GM10248 (cell line): ENCODE data around the gene TLE6.

Experiments used
- CTCF ChIA-PET: fragments of 300-600 bp; sonication (Branson Sonifier 250); formaldehyde crosslinking; extraction: SDS; loops from one replicate; lab custom pipeline; 2021; ENCODE audit warnings: antibody characterized with exemption; lab: Yijun Ruan, JAX
- POLR2A ChIA-PET: fragments of 350-650 bp; sonication (Branson Sonifier 250); formaldehyde crosslinking; extraction: SDS; loops from one replicate; lab custom pipeline; 2020; ENCODE audit warnings: antibody characterized with exemption; lab: Yijun Ruan, JAX
- DNase-seq: peaks from one replicate; pipeline ENCODE4 v3.0.0; 2012; ENCODE audit errors: extremely low spot score
- CTCF ChIP-seq: IDR thresholded peaks from 2 replicates; pipeline ENCODE4 v1.5.1; 2012; ENCODE audit warnings: mild to moderate bottlenecking, low read depth; ENCODE audit errors: extremely low read depth, missing control alignments, control extremely low read depth

TLE6 gene

GRCh38 chr19:2945575-2946184, 31.7 kb upstream of the TLE6 start:
- CTCF ChIA-PET, result no interaction called here
- DNase-seq, result no peak
- TF ChIP-seq CTCF, result no peak
- POLR2A ChIA-PET, result no interaction called here

GRCh38 chr19:2949939-2950285, 27.5 kb upstream of the TLE6 start:
- TF ChIP-seq CTCF, result no peak
- ChIA-PET POLR2A (interaction anchor here (0.6 to 1.1 kb wide), 2 partner anchors 156 to 166 kb away, joined by 3 to 5 read pairs; no protein-coding TSS in a partner anchor), CTCF (interaction anchor here (0.6 to 4.9 kb wide), 38 partner anchors 9 to 353 kb away, joined by 3 to 77 read pairs (median 4); partner anchors contain the start of genes GNA15, THOP1, TLE6 and ZNF57)
- DNase-seq, result no peak

- DNase-seq, result peak; percentile 99
- CTCF ChIA-PET, result interaction anchor here (0.6 to 4.9 kb wide), 44 partner anchors 10 to 1521 kb away, joined by 3 to 77 read pairs (median 4); partner anchors contain the start of genes GNA15, THOP1, TLE6 and ZNF57
- no peak for TF ChIP-seq CTCF
- POLR2A ChIA-PET, result interaction anchor here (0.6 to 1.1 kb wide), 11 partner anchors 26 to 355 kb away, joined by 3 to 5 read pairs (median 3); partner anchors contain the start of gene THOP1
These were observed 26.9 kb upstream of the TLE6 start for GRCh38 chr19:2950286-2951124.

- TF ChIP-seq CTCF, result no peak
- DNase-seq, result no peak
These were observed 24.3 kb upstream of the TLE6 start for GRCh38 chr19:2952953-2953481.

GRCh38 chr19:2957160-2957559, 20.2 kb upstream of the TLE6 start:
- TF ChIP-seq CTCF, result no peak
- ChIA-PET CTCF (interaction anchor here (0.6 to 4.1 kb wide), 6 partner anchors 10 to 169 kb away, joined by 3 to 22 read pairs (median 3); no protein-coding TSS in a partner anchor), POLR2A (no interaction called here)
- DNase-seq, result no peak

More at GRCh38 chr19:2952953-2953481, 24.3 kb upstream of the TLE6 start:
- CTCF ChIA-PET, result interaction anchor here (1.5 to 4.9 kb wide), 5 partner anchors 9 to 305 kb away, joined by 4 to 77 read pairs (median 10); no protein-coding TSS in a partner anchor
- POLR2A ChIA-PET, result interaction anchor here (0.6 kb wide), 1 partner anchor 545 kb away, joined by 3 read pairs; no protein-coding TSS in a partner anchor

GRCh38 chr19:2960120-2960519, 17.2 kb upstream of the TLE6 start:
- POLR2A ChIA-PET, result no interaction called here
- CTCF ChIA-PET, result interaction anchor here (3.0 to 5.4 kb wide), 3 partner anchors 9 to 148 kb away, joined by 14 to 47 read pairs (median 41); no protein-coding TSS in a partner anchor
- TF ChIP-seq CTCF, result no peak
- no peak for DNase-seq
